Measurements from ENCODE around the gene MIB2. TPM values are rescaled to one million over a fixed set of nuclear protein-coding genes. Genes with fewer than 3 reads are reported as not detected.
A peak's percentile ranks its signal among the peaks of the same experiment; 100 is the strongest.

Gene MIB2
- total and polyA plus RNA-seq, 2 donors: 34.9 to 160 TPM

GRCh38 chr1:1624443-1625403, 9.4 kb downstream of the MIB2 start:
- Histone ChIP-seq H3K27ac (ENCODE audit: low read depth in 1 of 2, low read length in 1 of 2) (no peak overlapping the region), H3K4me3 (ENCODE audit: low read length in 2 of 2) (no peak overlapping the region), H3K4me1 (ENCODE audit: control insufficient read depth in 2 of 2, insufficient read depth in 2 of 2, low read length in 2 of 2) (peaks cover 0 to 14% of the 10 kb centered on the region in 2 donors), H3K27me3 (ENCODE audit: control insufficient read depth in 2 of 2, insufficient read depth in 1 of 2, low read length in 1 of 2) (no peaks in the 10 kb centered on the region), H3K36me3 (ENCODE audit: control insufficient read depth in 2 of 2, insufficient read depth in 2 of 2, low read length in 1 of 2) (peaks cover 7 to 16% of the 10 kb centered on the region in 2 donors), H3K9me3 (ENCODE audit: control insufficient read depth in 2 of 2, insufficient read depth in 1 of 2, low read length in 1 of 2) (no peaks in the 10 kb centered on the region)
- DNase-seq (ENCODE audit: low read depth in 6 of 9, low spot score in 9 of 9): no peak
- WGBS: 95% methylated on average over 38 of the region's 38 CpGs

- H3K36me3 ChIP-seq (ENCODE audit: control insufficient read depth in 2 of 2, insufficient read depth in 2 of 2, low read length in 1 of 2): peaks cover 7 to 16% of the 10 kb centered on the region in 2 donors
- DNase-seq (ENCODE audit: low read depth in 6 of 9, low spot score in 9 of 9): no peak
- WGBS: 96% methylated on average over 28 of the region's 28 CpGs
Measured at GRCh38 chr1:1625404-1625775, 10.1 kb downstream of the MIB2 start.

GRCh38 chr1:1625824-1626206, 10.5 kb downstream of the MIB2 start:
- peaks cover 4 to 22% of the 10 kb centered on the region in 2 donors for H3K4me1 ChIP-seq (ENCODE audit: control insufficient read depth in 2 of 2, insufficient read depth in 2 of 2, low read length in 2 of 2)
- H3K4me3 ChIP-seq (ENCODE audit: low read length in 2 of 2): no peak overlapping the region
- WGBS: 98% methylated on average over 8 of the region's 8 CpGs
- H3K9me3 ChIP-seq (ENCODE audit: control insufficient read depth in 2 of 2, insufficient read depth in 1 of 2, low read length in 1 of 2): no peaks in the 10 kb centered on the region
- H3K36me3 ChIP-seq (ENCODE audit: control insufficient read depth in 2 of 2, insufficient read depth in 2 of 2, low read length in 1 of 2): peaks cover 7 to 16% of the 10 kb centered on the region in 2 donors
- no peak overlapping the region for H3K27ac ChIP-seq (ENCODE audit: low read depth in 1 of 2, low read length in 1 of 2)
- H3K27me3 ChIP-seq (ENCODE audit: control insufficient read depth in 2 of 2, insufficient read depth in 1 of 2, low read length in 1 of 2): peaks cover 2 to 5% of the 10 kb centered on the region in 2 donors
- no peak for DNase-seq (ENCODE audit: low read depth in 6 of 9, low spot score in 9 of 9)

More at GRCh38 chr1:1625404-1625775, 10.1 kb downstream of the MIB2 start:
- no peak overlapping the region for H3K27ac ChIP-seq (ENCODE audit: low read depth in 1 of 2, low read length in 1 of 2)
- no peak overlapping the region for H3K4me3 ChIP-seq (ENCODE audit: low read length in 2 of 2)
- H3K9me3 ChIP-seq (ENCODE audit: control insufficient read depth in 2 of 2, insufficient read depth in 1 of 2, low read length in 1 of 2): no peaks in the 10 kb centered on the region
- H3K4me1 ChIP-seq (ENCODE audit: control insufficient read depth in 2 of 2, insufficient read depth in 2 of 2, low read length in 2 of 2): peaks cover under 1 to 18% of the 10 kb centered on the region in 2 donors
- H3K27me3 ChIP-seq (ENCODE audit: control insufficient read depth in 2 of 2, insufficient read depth in 1 of 2, low read length in 1 of 2): peaks cover 0 to under 1% of the 10 kb centered on the region in 2 donors

GRCh38 chr1:1626207-1627141, 11.2 kb downstream of the MIB2 start:
- DNase-seq (ENCODE audit: low read depth in 6 of 9, low spot score in 9 of 9): no peak
- H3K27me3 ChIP-seq (ENCODE audit: control insufficient read depth in 2 of 2, insufficient read depth in 1 of 2, low read length in 1 of 2): peaks cover 8 to 12% of the 10 kb centered on the region in 2 donors
- peaks cover 9 to 29% of the 10 kb centered on the region in 2 donors for H3K4me1 ChIP-seq (ENCODE audit: control insufficient read depth in 2 of 2, insufficient read depth in 2 of 2, low read length in 2 of 2)
- no peak overlapping the region for H3K4me3 ChIP-seq (ENCODE audit: low read length in 2 of 2)
- 97% methylated on average over 48 of the region's 48 CpGs for WGBS
- H3K27ac ChIP-seq (ENCODE audit: low read depth in 1 of 2, low read length in 1 of 2): no peak overlapping the region
- peaks cover 7 to 16% of the 10 kb centered on the region in 2 donors for H3K36me3 ChIP-seq (ENCODE audit: control insufficient read depth in 2 of 2, insufficient read depth in 2 of 2, low read length in 1 of 2)
- no peaks in the 10 kb centered on the region for H3K9me3 ChIP-seq (ENCODE audit: control insufficient read depth in 2 of 2, insufficient read depth in 1 of 2, low read length in 1 of 2)

- no peak overlapping the region for H3K4me3 ChIP-seq (ENCODE audit: low read length in 2 of 2)
- WGBS: 95% methylated on average over 37 of the region's 37 CpGs
Measured at GRCh38 chr1:1627261-1627828, 12.0 kb downstream of the MIB2 start.

GRCh38 chr1:1627829-1628753, 12.8 kb downstream of the MIB2 start:
- no peak for DNase-seq (ENCODE audit: low read depth in 6 of 9, low spot score in 9 of 9)
- H3K27ac ChIP-seq (ENCODE audit: low read depth in 1 of 2, low read length in 1 of 2): peak overlapping the region in 1 of 2 donors; percentile 96
- peaks cover 16 to 21% of the 10 kb centered on the region in 2 donors for H3K27me3 ChIP-seq (ENCODE audit: control insufficient read depth in 2 of 2, insufficient read depth in 1 of 2, low read length in 1 of 2)
- H3K9me3 ChIP-seq (ENCODE audit: control insufficient read depth in 2 of 2, insufficient read depth in 1 of 2, low read length in 1 of 2): no peaks in the 10 kb centered on the region
- peaks cover 12 to 36% of the 10 kb centered on the region in 2 donors for H3K4me1 ChIP-seq (ENCODE audit: control insufficient read depth in 2 of 2, insufficient read depth in 2 of 2, low read length in 2 of 2)
- 98% methylated on average over 53 of the region's 53 CpGs for WGBS
- H3K36me3 ChIP-seq (ENCODE audit: control insufficient read depth in 2 of 2, insufficient read depth in 2 of 2, low read length in 1 of 2): peaks cover 7 to 16% of the 10 kb centered on the region in 2 donors
- peak overlapping the region; percentile 51 to 65 for H3K4me3 ChIP-seq (ENCODE audit: low read length in 2 of 2)

More at GRCh38 chr1:1627261-1627828, 12.0 kb downstream of the MIB2 start:
- H3K27ac ChIP-seq (ENCODE audit: low read depth in 1 of 2, low read length in 1 of 2): no peak overlapping the region
- peaks cover 7 to 16% of the 10 kb centered on the region in 2 donors for H3K36me3 ChIP-seq (ENCODE audit: control insufficient read depth in 2 of 2, insufficient read depth in 2 of 2, low read length in 1 of 2)
- H3K4me1 ChIP-seq (ENCODE audit: control insufficient read depth in 2 of 2, insufficient read depth in 2 of 2, low read length in 2 of 2): peaks cover 12 to 36% of the 10 kb centered on the region in 2 donors
- H3K27me3 ChIP-seq (ENCODE audit: control insufficient read depth in 2 of 2, insufficient read depth in 1 of 2, low read length in 1 of 2): peaks cover 16 to 20% of the 10 kb centered on the region in 2 donors
- H3K9me3 ChIP-seq (ENCODE audit: control insufficient read depth in 2 of 2, insufficient read depth in 1 of 2, low read length in 1 of 2): no peaks in the 10 kb centered on the region
- DNase-seq (ENCODE audit: low read depth in 6 of 9, low spot score in 9 of 9): no peak

- WGBS: 31% methylated on average over 53 of the region's 53 CpGs
- Histone ChIP-seq H3K4me1 (ENCODE audit: control insufficient read depth in 2 of 2, insufficient read depth in 2 of 2, low read length in 2 of 2) (peaks cover 12 to 36% of the 10 kb centered on the region in 2 donors), H3K4me3 (ENCODE audit: low read length in 2 of 2) (peak overlapping the region; percentile 51 to 65), H3K27ac (ENCODE audit: low read depth in 1 of 2, low read length in 1 of 2) (peak overlapping the region; percentile 96), H3K36me3 (ENCODE audit: control insufficient read depth in 2 of 2, insufficient read depth in 2 of 2, low read length in 1 of 2) (peaks cover 7 to 16% of the 10 kb centered on the region in 2 donors), H3K9me3 (ENCODE audit: control insufficient read depth in 2 of 2, insufficient read depth in 1 of 2, low read length in 1 of 2) (no peaks in the 10 kb centered on the region), H3K27me3 (ENCODE audit: control insufficient read depth in 2 of 2, insufficient read depth in 1 of 2, low read length in 1 of 2) (peaks cover 16 to 21% of the 10 kb centered on the region in 2 donors)
- peak in 3 of 9 donors; percentile 40 to 66 (median 44) for DNase-seq (ENCODE audit: low read depth in 6 of 9, low spot score in 9 of 9)
Measured at GRCh38 chr1:1628754-1629429, 13.6 kb downstream of the MIB2 start.

All from thymus (tissue), 11 donors.